ENCODE measurements around the gene RFPL3. TPM values are rescaled to one million over a fixed set of nuclear protein-coding genes. Genes with fewer than 3 reads are reported as not detected.

Gene RFPL3
- total and polyA plus RNA-seq, 12 donors: not detected

- Histone ChIP-seq H3K4me3 (no peak overlapping the region), H3K9me3 (no peaks in the 10 kb centered on the region), H3K27me3 (peaks cover 0 to 26% (median 10%) of the 10 kb centered on the region in 7 donors), H3K27ac (no peak overlapping the region), H3K36me3 (no peaks in the 10 kb centered on the region), H3K4me1 (no peaks in the 10 kb centered on the region)
- no peak for TF ChIP-seq CTCF (IDR thresholded peaks at IDR 0.05)
- DNase-seq (no peak), ATAC-seq (no peak)
- WGBS, 2 donors: 79 to 80% methylated on average over 11 of the region's 11 CpGs
- intact Hi-C loops (cut with DNase I): no loop called here
Measured at GRCh38 chr22:32311551-32312071, 46.1 kb upstream of the RFPL3 start.

- no peaks in the 10 kb centered on the region for H3K4me1 ChIP-seq
- H3K4me3 ChIP-seq: no peak overlapping the region
- intact Hi-C loops (cut with DNase I): no loop called here
- H3K36me3 ChIP-seq: no peaks in the 10 kb centered on the region
- H3K9me3 ChIP-seq: peaks cover 0 to 6% (median 0%) of the 10 kb centered on the region in 11 donors
- no peak for DNase-seq
- H3K27me3 ChIP-seq: peaks cover 0 to 19% (median 8%) of the 10 kb centered on the region in 7 donors
- H3K27ac ChIP-seq: no peak overlapping the region
- no peak for ATAC-seq
- no peak for TF ChIP-seq CTCF (IDR thresholded peaks at IDR 0.05)
- 80 to 82% methylated on average over 4 of the region's 4 CpGs for WGBS, 2 donors
Measured at GRCh38 chr22:32312748-32313147, 44.9 kb upstream of the RFPL3 start.

- Histone ChIP-seq H3K27ac (no peak overlapping the region), H3K4me3 (no peak overlapping the region), H3K4me1 (no peaks in the 10 kb centered on the region), H3K9me3 (peaks cover 0 to 6% (median 0%) of the 10 kb centered on the region in 11 donors), H3K36me3 (no peaks in the 10 kb centered on the region), H3K27me3 (peaks cover 0 to 19% (median 7%) of the 10 kb centered on the region in 7 donors)
- intact Hi-C loops (cut with DNase I): no loop called here
- no peak for TF ChIP-seq CTCF (IDR thresholded peaks at IDR 0.05)
- DNase-seq: no peak
- no peak for ATAC-seq
Measured at GRCh38 chr22:32313532-32313931, 44.1 kb upstream of the RFPL3 start.

GRCh38 chr22:32317524-32317923 lies 40.1 kb upstream of the RFPL3 start:
- Histone ChIP-seq H3K27ac (no peak overlapping the region), H3K9me3 (peaks cover 0 to 6% (median 0%) of the 10 kb centered on the region in 11 donors), H3K4me1 (no peaks in the 10 kb centered on the region), H3K36me3 (no peaks in the 10 kb centered on the region), H3K27me3 (peaks cover 0 to 6% (median 0%) of the 10 kb centered on the region in 7 donors), H3K4me3 (no peak overlapping the region)
- intact Hi-C loops (cut with DNase I): no loop called here
- no peak for DNase-seq
- 0 to 80% methylated on average over 1 of the region's 1 CpG for WGBS, 2 donors
- no peak for TF ChIP-seq CTCF (IDR thresholded peaks at IDR 0.05)
- ATAC-seq: no peak
